ENCODE data around the gene RTP5. TPM values are rescaled to one million over a fixed set of nuclear protein-coding genes. Genes with fewer than 3 reads are reported as not detected.
"Not testable (repeated sequence)": the region's sequence is repeated elsewhere in the genome, so short reads cannot be mapped to it uniquely, and the experiment has no call there.

Gene RTP5
- total and polyA plus RNA-seq, 10 donors: 0.34 to 2.2 (median 0.86) TPM

DNA sequence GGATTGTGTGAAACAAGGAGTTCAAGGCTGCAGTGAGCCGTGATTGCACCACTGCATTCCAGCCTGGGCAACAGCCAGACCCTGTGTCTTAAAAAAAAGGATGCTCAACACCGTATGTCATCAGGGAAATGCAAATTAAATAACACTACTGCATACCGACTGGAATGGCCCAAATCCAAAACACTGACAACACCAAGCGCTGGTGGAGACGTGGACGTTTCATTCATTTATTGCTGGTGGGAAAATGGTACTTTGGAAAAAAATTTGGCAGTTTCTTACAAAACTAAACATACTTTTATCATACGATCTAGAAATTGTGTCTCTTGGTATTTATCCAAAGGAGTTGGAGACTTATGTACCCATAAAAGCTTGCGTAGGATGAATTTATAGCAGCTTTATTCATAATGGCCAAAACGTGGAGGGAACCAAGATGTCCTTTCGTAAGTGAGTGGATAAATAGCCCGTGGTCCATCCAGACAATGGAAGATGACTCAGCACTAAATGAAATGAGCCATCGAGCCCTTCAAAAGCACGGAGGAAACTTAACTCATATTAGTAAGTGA, 36.3 kb upstream of the RTP5 start:
- no peak overlapping the region for H3K4me3 ChIP-seq
- H3K27ac ChIP-seq: no peak overlapping the region
- DNase-seq: no peak
- TF ChIP-seq POLR2A (IDR thresholded peaks at IDR 0.05) (no peak), POLR2AphosphoS5 (IDR thresholded peaks at IDR 0.05) (no peak)
- H3K9me3 ChIP-seq: peaks cover 0 to 4% (median 1%) of the 10 kb centered on the region in 8 donors
- peaks cover 0 to 5% (median 0%) of the 10 kb centered on the region in 7 donors for H3K27me3 ChIP-seq (replicated peaks in 1 of 7)
- H3K36me3 ChIP-seq: no peaks in the 10 kb centered on the region
- WGBS, 5 donors: 59 to 69% (median 66%) methylated on average over 13 of the region's 13 CpGs
- no peaks in the 10 kb centered on the region for H3K4me1 ChIP-seq
- intact Hi-C loops (cut with DNase I; ENCODE audit: low total_unique reads): no loop called here

DNA sequence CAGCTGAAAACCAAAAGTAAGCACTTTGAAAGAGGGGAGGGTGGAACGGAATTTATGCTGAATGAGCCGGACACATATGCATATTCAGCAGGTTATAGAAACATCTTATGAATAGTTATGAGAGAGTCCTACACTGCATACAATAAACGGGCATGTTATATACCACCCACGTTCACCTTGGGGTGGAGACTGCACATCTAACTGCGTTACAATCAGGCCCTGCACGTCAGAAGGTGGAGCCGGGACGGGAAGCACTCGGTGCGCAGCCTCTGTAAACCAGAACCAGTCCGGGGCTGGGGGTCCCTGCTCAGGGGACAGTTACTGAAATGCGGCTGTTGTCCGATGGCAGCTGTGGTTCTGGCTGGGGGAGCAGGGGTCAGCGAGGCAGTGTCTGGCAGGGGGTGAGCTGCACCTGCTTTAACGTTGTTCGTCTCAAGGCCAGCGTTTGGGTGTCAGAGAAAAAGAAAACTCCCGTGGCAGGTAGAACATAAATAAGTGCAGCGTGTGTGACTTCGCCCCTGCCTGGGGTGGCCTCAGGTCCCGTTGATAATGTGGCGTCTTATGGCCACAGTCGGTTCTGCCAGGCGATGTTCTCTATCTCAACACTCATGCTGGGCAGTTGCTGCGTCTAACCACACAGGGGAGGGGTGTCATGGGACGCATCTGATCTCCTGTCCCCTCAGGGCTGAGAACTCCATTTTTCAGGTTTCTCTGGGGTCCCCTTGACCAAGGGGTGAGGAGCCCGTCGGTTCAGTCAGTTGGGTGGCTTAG, 35.6 kb upstream of the RTP5 start:
- H3K4me1 ChIP-seq; H3K36me3 ChIP-seq; H3K27ac ChIP-seq; H3K9me3 ChIP-seq; H3K27me3 ChIP-seq (replicated peaks in 1 of 7); DNase-seq; intact Hi-C loops (cut with DNase I; ENCODE audit: low total_unique reads); H3K4me3 ChIP-seq: not testable (repeated sequence)
- 84 to 89% (median 85%) methylated on average over 27 to 28 of the region's 28 CpGs for WGBS, 5 donors

DNA sequence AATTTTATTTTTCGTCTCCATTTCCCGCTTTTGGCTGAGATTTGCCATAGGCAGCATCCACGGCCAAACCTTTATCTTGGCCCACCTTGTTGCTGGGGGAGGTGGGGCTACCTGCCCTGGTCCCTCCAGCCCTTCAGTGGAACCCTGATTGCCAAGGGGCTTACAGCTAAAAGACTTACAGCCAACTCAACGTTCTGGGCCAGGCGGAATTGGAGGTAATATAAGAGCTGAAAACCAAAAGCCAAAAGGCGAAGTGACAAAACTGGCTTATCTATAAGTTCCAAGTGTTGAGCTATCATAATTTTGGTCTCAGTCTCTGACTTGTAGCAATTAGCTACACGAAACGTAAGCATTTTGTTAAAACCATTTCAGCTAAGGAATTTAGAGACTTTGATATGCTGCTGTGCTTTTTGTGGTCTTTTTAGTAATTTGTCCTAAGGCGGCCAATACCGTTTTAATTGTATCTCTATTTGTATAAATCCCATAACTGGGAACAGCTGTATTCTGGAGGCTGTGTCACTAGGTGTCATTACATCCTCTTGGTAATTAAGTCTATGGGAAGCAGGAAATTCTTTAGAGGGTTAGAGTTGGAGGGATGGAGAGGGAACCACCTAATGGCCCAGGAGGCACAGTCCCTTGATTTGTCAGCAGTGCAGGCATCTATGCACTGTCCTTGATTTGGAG, 34.9 kb upstream of the RTP5 start:
- no peak overlapping the region for H3K27ac ChIP-seq

DNA sequence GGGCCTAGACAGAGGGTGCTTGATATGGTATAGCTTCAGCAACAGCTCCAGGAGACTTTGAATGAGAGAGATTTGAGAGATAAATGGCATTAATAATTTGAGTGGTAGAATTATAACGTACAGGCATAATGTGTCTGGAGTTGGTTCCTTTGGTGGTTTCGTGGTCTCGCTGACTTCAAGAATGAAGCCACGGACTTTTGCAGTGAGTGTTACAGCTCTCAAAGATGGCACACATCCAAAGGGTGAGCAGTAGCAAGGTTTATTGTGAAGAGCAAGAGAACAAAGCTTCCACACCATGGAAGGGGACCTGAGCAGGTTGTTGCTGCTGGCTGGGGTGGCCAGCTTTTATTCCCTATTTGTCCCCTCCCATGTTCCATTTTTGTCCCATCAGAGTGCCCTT, 33.9 kb upstream of the RTP5 start:
- no peaks in the 10 kb centered on the region for H3K4me1 ChIP-seq
- WGBS, 5 donors: 33 to 54% (median 51%) methylated on average over 4 of the region's 4 CpGs

More for the DNA sequence above, 34.9 kb upstream of the RTP5 start:
- Histone ChIP-seq H3K9me3 (peaks cover 0 to 4% (median 0%) of the 10 kb centered on the region in 8 donors), H3K36me3 (no peaks in the 10 kb centered on the region), H3K4me3 (no peak overlapping the region), H3K27me3 (replicated peaks in 1 of 7) (peaks cover 0 to 5% (median 0%) of the 10 kb centered on the region in 7 donors), H3K4me1 (no peaks in the 10 kb centered on the region)
- 88 to 96% (median 91%) methylated on average over 10 of the region's 10 CpGs for WGBS, 5 donors
- no peak for DNase-seq
- no peak for TF ChIP-seq POLR2AphosphoS5 (IDR thresholded peaks at IDR 0.05)
- no peak for TF ChIP-seq POLR2A (IDR thresholded peaks at IDR 0.05)
- TF ChIP-seq, protein P1, sequence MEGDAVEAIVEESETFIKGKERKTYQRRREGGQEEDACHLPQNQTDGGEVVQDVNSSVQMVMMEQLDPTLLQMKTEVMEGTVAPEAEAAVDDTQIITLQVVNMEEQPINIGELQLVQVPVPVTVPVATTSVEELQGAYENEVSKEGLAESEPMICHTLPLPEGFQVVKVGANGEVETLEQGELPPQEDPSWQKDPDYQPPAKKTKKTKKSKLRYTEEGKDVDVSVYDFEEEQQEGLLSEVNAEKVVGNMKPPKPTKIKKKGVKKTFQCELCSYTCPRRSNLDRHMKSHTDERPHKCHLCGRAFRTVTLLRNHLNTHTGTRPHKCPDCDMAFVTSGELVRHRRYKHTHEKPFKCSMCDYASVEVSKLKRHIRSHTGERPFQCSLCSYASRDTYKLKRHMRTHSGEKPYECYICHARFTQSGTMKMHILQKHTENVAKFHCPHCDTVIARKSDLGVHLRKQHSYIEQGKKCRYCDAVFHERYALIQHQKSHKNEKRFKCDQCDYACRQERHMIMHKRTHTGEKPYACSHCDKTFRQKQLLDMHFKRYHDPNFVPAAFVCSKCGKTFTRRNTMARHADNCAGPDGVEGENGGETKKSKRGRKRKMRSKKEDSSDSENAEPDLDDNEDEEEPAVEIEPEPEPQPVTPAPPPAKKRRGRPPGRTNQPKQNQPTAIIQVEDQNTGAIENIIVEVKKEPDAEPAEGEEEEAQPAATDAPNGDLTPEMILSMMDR (IDR thresholded peaks at IDR 0.05 in 8 of 11, conservative IDR thresholded peaks at IDR 0.05 in 3 of 11): no peak
- intact Hi-C loops (cut with DNase I; ENCODE audit: low total_unique reads): no loop called here

More for the DNA sequence above, 33.9 kb upstream of the RTP5 start:
- no peaks in the 10 kb centered on the region for H3K36me3 ChIP-seq
- no peak overlapping the region for H3K27ac ChIP-seq
- H3K9me3 ChIP-seq: peaks cover 0 to 4% (median 0%) of the 10 kb centered on the region in 8 donors
- no peak for DNase-seq
- peaks cover 0 to 5% (median 0%) of the 10 kb centered on the region in 7 donors for H3K27me3 ChIP-seq (replicated peaks in 1 of 7)
- H3K4me3 ChIP-seq: no peak overlapping the region
- TF ChIP-seq, protein P1 (IDR thresholded peaks at IDR 0.05 in 8 of 11, conservative IDR thresholded peaks at IDR 0.05 in 3 of 11): no peak
- TF ChIP-seq POLR2AphosphoS5 (IDR thresholded peaks at IDR 0.05): no peak
- no peak for TF ChIP-seq POLR2A (IDR thresholded peaks at IDR 0.05)
- intact Hi-C loops (cut with DNase I; ENCODE audit: low total_unique reads): no loop called here
